ENCODE measurements around the gene FOXN3. TPM values are rescaled to one million over a fixed set of nuclear protein-coding genes. Genes with fewer than 3 reads are reported as not detected.
A peak's percentile ranks its signal among the peaks of the same experiment; 100 is the strongest.

Gene FOXN3
- total RNA-seq, 2 donors from 2014 or later = 61.2 to 84.1 TPM

GRCh38 chr14:89255012-89255411, 162.0 kb downstream of the FOXN3 start:
- no peaks in the 10 kb centered on the region for H3K36me3 ChIP-seq (ENCODE audit: control insufficient read depth, insufficient read depth, low read length)
- 96 to 98% methylated on average over 9 of the region's 9 CpGs for WGBS, 2 experiments (ENCODE audit: insufficient coverage in 1 of 2, insufficient read length in 1 of 2)
- no peak for TF ChIP-seq CTCF (conservative IDR thresholded peaks at IDR 0.05)
- DNase-seq = no peak
- H3K27ac ChIP-seq (ENCODE audit: low read depth, low read length) = no peak overlapping the region
- H3K9me3 ChIP-seq (ENCODE audit: control insufficient read depth, low read length) = no peaks in the 10 kb centered on the region
- H3K27me3 ChIP-seq (ENCODE audit: control insufficient read depth, insufficient read depth, low read length, poor library complexity, severe bottlenecking) = no peaks in the 10 kb centered on the region
- Mint-ChIP-seq H3K27me3 (ENCODE audit: insufficient read depth) (no peaks in the 10 kb centered on the region), H3K4me1 (peaks cover 4% of the 10 kb centered on the region), H3K9me3 (no peaks in the 10 kb centered on the region), H3K36me3 (ENCODE audit: low read depth) (peaks cover 30% of the 10 kb centered on the region), H3K4me3 (no peak overlapping the region), H3K27ac (no peak overlapping the region)
- no peaks in the 10 kb centered on the region for H3K4me1 ChIP-seq (ENCODE audit: control insufficient read depth, insufficient read depth, low read length)
- H3K4me3 ChIP-seq (ENCODE audit: low read length) = no peak overlapping the region
- no peak overlapping the region for H3K9ac ChIP-seq (ENCODE audit: extremely low read depth, low read length, poor library complexity, severe bottlenecking)

GRCh38 chr14:89254166-89254909, 162.7 kb downstream of the FOXN3 start:
- Mint-ChIP-seq H3K4me3 (no peak overlapping the region), H3K36me3 (ENCODE audit: low read depth) (peaks cover 30% of the 10 kb centered on the region), H3K27ac (peak overlapping the region; percentile 64), H3K4me1 (peaks cover 7% of the 10 kb centered on the region), H3K27me3 (ENCODE audit: insufficient read depth) (no peaks in the 10 kb centered on the region), H3K9me3 (no peaks in the 10 kb centered on the region)
- H3K4me3 ChIP-seq (ENCODE audit: low read length) = no peak overlapping the region
- H3K36me3 ChIP-seq (ENCODE audit: control insufficient read depth, insufficient read depth, low read length) = no peaks in the 10 kb centered on the region
- H3K4me1 ChIP-seq (ENCODE audit: control insufficient read depth, insufficient read depth, low read length) = no peaks in the 10 kb centered on the region
- H3K9ac ChIP-seq (ENCODE audit: extremely low read depth, low read length, poor library complexity, severe bottlenecking) = no peak overlapping the region
- no peak overlapping the region for H3K27ac ChIP-seq (ENCODE audit: low read depth, low read length)
- H3K9me3 ChIP-seq (ENCODE audit: control insufficient read depth, low read length) = no peaks in the 10 kb centered on the region
- no peak for DNase-seq
- TF ChIP-seq CTCF (conservative IDR thresholded peaks at IDR 0.05) = no peak
- 94 to 97% methylated on average over 10 to 12 of the region's 12 CpGs for WGBS, 2 experiments (ENCODE audit: insufficient coverage in 1 of 2, insufficient read length in 1 of 2)
- no peaks in the 10 kb centered on the region for H3K27me3 ChIP-seq (ENCODE audit: control insufficient read depth, insufficient read depth, low read length, poor library complexity, severe bottlenecking)

- TF ChIP-seq CTCF (conservative IDR thresholded peaks at IDR 0.05) = peak; percentile 59
- peaks cover 9% of the 10 kb centered on the region for H3K4me1 Mint-ChIP-seq
- H3K27ac Mint-ChIP-seq = peak overlapping the region; percentile 19
- 78 to 82% methylated on average over 12 to 15 of the region's 15 CpGs for WGBS, 2 experiments (ENCODE audit: insufficient coverage in 1 of 2, insufficient read length in 1 of 2)
- H3K27ac ChIP-seq (ENCODE audit: low read depth, low read length) = no peak overlapping the region
- no peaks in the 10 kb centered on the region for H3K9me3 ChIP-seq (ENCODE audit: control insufficient read depth, low read length)
- H3K36me3 Mint-ChIP-seq (ENCODE audit: low read depth) = peaks cover 28% of the 10 kb centered on the region
- DNase-seq = peak; percentile 58
- no peak overlapping the region for H3K4me3 Mint-ChIP-seq
- no peaks in the 10 kb centered on the region for H3K36me3 ChIP-seq (ENCODE audit: control insufficient read depth, insufficient read depth, low read length)
- no peaks in the 10 kb centered on the region for H3K27me3 Mint-ChIP-seq (ENCODE audit: insufficient read depth)
- no peaks in the 10 kb centered on the region for H3K9me3 Mint-ChIP-seq
- no peaks in the 10 kb centered on the region for H3K27me3 ChIP-seq (ENCODE audit: control insufficient read depth, insufficient read depth, low read length, poor library complexity, severe bottlenecking)
- H3K4me1 ChIP-seq (ENCODE audit: control insufficient read depth, insufficient read depth, low read length) = no peaks in the 10 kb centered on the region
- no peak overlapping the region for H3K4me3 ChIP-seq (ENCODE audit: low read length)
- no peak overlapping the region for H3K9ac ChIP-seq (ENCODE audit: extremely low read depth, low read length, poor library complexity, severe bottlenecking)
Measured at GRCh38 chr14:89252887-89253532, 164.0 kb downstream of the FOXN3 start.
